GM12878 (cell line): ENCODE results near the gene SH2D3A. TPM values are rescaled to one million over a fixed set of nuclear protein-coding genes. Genes with fewer than 3 reads are reported as not detected.

Experiments used
- ATF7 ChIP-seq: fragments of 450-650 bp; IDR thresholded peaks from 2 replicates; pipeline ENCODE4 v1.6.1; 2016; ENCODE audit warnings: low read depth, mild to moderate bottlenecking
- CREB1 ChIP-seq: IDR thresholded peaks from 2 replicates; pipeline ENCODE4 v1.6.1; 2012; ENCODE audit warnings: low read depth, mild to moderate bottlenecking, inconsistent platforms
- CREM ChIP-seq: IDR thresholded peaks from 2 replicates; pipeline ENCODE4 v1.6.1; 2014; ENCODE audit warnings: antibody characterized with exemption, low read depth
- EP300 ChIP-seq, 2 experiments: fragments of 150-350 bp in 1 of 2; IDR thresholded peaks; 2 replicates each; pipeline ENCODE4 v1.6.1; 2011 to 2012; ENCODE audit warnings: low read depth in 2 of 2, low read length in 2 of 2, borderline replicate concordance in 1 of 2, improper control_type of control experiment in 1 of 2, inconsistent platforms in 1 of 2; ENCODE audit not compliant: control insufficient read depth in 1 of 2
- ETV6 ChIP-seq, 2 experiments: fragments of 450-650 bp in 1 of 2; IDR thresholded peaks in 1 of 2; conservative IDR thresholded peaks in 1 of 2; 2 replicates each; pipeline ENCODE4 v1.6.1; 2014; ENCODE audit warnings: antibody characterized with exemption in 1 of 2, borderline replicate concordance in 1 of 2, low read depth in 1 of 2, mild to moderate bottlenecking in 1 of 2, moderate library complexity in 1 of 2
- GABPA ChIP-seq: IDR thresholded peaks from 2 replicates; pipeline ENCODE4 v1.6.1; 2014; ENCODE audit warnings: antibody characterized with exemption, low read depth, mild to moderate bottlenecking, inconsistent platforms
- KLF5 ChIP-seq: fragments of 450-650 bp; IDR thresholded peaks from 2 replicates; pipeline ENCODE4 v1.6.1; 2014; ENCODE audit warnings: mild to moderate bottlenecking; ENCODE audit not compliant: partially characterized antibody
- LARP7 ChIP-seq: fragments of 450-650 bp; IDR thresholded peaks from 2 replicates; pipeline ENCODE4 v1.6.1; 2017; ENCODE audit warnings: mild to moderate bottlenecking
- MTA3 ChIP-seq: IDR thresholded peaks from 2 replicates; pipeline ENCODE4 v1.6.1; 2012; ENCODE audit warnings: low read length, inconsistent platforms, borderline replicate concordance
- POU2F2 ChIP-seq: IDR thresholded peaks from 3 replicates; pipeline ENCODE4 v1.6.1; 2011; ENCODE audit warnings: low read depth, mild to moderate bottlenecking, low read length, borderline replicate concordance
- RAD51 ChIP-seq: fragments of 450-650 bp; IDR thresholded peaks from 2 replicates; pipeline ENCODE4 v1.6.1; 2016; ENCODE audit warnings: moderate library complexity, mild to moderate bottlenecking, inconsistent platforms
- SPI1 ChIP-seq: IDR thresholded peaks from 2 replicates; pipeline ENCODE4 v1.6.1; 2011; ENCODE audit warnings: low read depth, mild to moderate bottlenecking, low read length, moderate library complexity, borderline replicate concordance; ENCODE audit not compliant: insufficient read depth
- STAT1 ChIP-seq: fragments of 450-650 bp; conservative IDR thresholded peaks from 2 replicates; pipeline ENCODE4 v1.6.1; 2014; ENCODE audit warnings: antibody characterized with exemption, mild to moderate bottlenecking
- TCF12 ChIP-seq: IDR thresholded peaks from 2 replicates; pipeline ENCODE4 v1.6.1; 2011; ENCODE audit warnings: low read depth, mild to moderate bottlenecking, low read length
- ZNF207 ChIP-seq: fragments of 450-650 bp; IDR thresholded peaks from 2 replicates; pipeline ENCODE4 v1.6.1; 2014; ENCODE audit warnings: antibody characterized with exemption, mild to moderate bottlenecking, borderline replicate concordance
- polyA plus RNA-seq, 11 experiments: library from polyadenylated mRNA; depleted of rRNA in 4 of 11; unstranded in 6 of 11; stranded (reverse) in 5 of 11; fragments of >200 nt; fragmentation: Nextera tagmentation in 4 of 11; fragmentation: Illumina TruSeq in 1 of 11; extraction: Ambion mirVana in 4 of 11; extraction: Trizol in 1 of 11; gene quantifications; 1 replicate in 1 of 11; 2 replicates in 10 of 11; pipeline versions ENCODE4 v1.2.1 to v1.2.3, GENCODE V29; 2011 to 2016; ENCODE audit warnings: inconsistent platforms in 2 of 11, missing spikeins in 2 of 11, low read depth in 1 of 11
- total RNA-seq, 4 experiments: library from RNA; depleted of rRNA in 3 of 4; stranded (reverse); fragments of >200 nt in 3 of 4; fragmentation: Illumina TruSeq in 1 of 4; extraction: Trizol in 1 of 4; gene quantifications; 2 replicates each; pipeline versions ENCODE4 v1.2.1 to v1.2.3, GENCODE V29; 2013 to 2021
- TF ChIP-seq, protein P1 (sequence below): IDR thresholded peaks from 2 replicates; pipeline ENCODE4 v1.6.1; 2012; ENCODE audit warnings: improper control_type of control experiment, low read depth, low read length; ENCODE audit not compliant: insufficient replicate concordance
- TF ChIP-seq, protein P2 (sequence below): fragments of 450-650 bp; IDR thresholded peaks from 2 replicates; pipeline ENCODE4 v1.6.1; 2017; ENCODE audit warnings: mild to moderate bottlenecking, moderate library complexity

The SH2D3A gene
- total and polyA plus RNA-seq, 10 of the 15 experiments (the other 5 are each of a cell fraction or from before 2014, with no cell fraction given), result 0.77 to 24.4 (median 9.5) TPM

DNA sequence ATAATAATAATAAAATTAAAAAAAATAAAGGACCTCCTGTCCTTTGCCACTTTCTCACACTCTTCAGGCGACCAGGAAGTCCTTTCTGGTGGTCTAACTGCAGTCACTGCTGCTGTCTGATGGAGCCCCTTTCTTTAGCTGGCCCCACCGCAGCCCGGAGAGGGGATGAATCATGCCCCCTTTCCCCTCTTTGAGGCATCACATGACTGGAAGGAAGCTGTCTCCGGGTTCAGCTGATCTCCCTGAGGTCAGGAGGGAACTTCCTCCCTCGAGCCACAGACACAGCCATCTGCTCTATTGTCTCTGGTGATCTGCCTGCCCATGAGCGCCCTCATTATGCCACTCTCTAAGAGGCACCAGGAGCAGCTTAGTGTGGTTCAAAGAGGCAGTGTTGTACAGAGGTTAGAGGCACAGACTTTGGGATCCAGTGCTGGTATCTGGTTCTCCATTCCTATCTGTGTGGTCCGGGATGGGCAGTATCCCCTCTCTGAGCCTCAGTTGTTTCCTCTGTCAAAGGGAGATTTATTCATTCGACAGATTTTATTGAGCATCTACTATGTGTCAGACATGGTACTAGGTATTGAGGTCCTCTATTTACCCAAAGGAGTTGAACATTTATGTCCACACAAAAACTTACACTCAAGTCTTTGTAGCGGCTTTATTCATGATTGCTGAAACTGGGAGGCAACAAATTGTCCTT lies 35.3 kb upstream of the SH2D3A start (continued):
- TF ChIP-seq LARP7 (0 out of 2 replicates have a peak, but pooled peaks have one; percentile 23), STAT1 (no peak), RAD51 (peak; percentile 87), CREB1 (peak; percentile 41; the same call in 1 of the 2 replicates), MTA3 (peak; percentile 75; the same call in 1 of the 2 replicates), ZNF207 (no peak), ATF7 (peak; percentile 12; the same call in 1 of the 2 replicates), ETV6 (conservative IDR thresholded peaks at IDR 0.05 in 1 of 2, IDR thresholded peaks at IDR 0.05 in 1 of 2; ENCODE audit: borderline replicate concordance in 1 of 2, low read depth in 1 of 2) (peak in 1 of 2 experiments; percentile 57; a peak in 1 of 4 replicates), POU2F2 (peak; percentile 69; the same call in 1 of the 3 replicates), GABPA (peak; percentile 28; the same call in 1 of the 2 replicates), CREM (peak; percentile 15; the same call in 1 of the 2 replicates), KLF5 (no peak), TCF12 (peak; percentile 61; the same call in 1 of the 2 replicates), SPI1 (peak; percentile 80), EP300 (IDR thresholded peaks at IDR 0.05; ENCODE audit: borderline replicate concordance in 1 of 2, control insufficient read depth in 1 of 2, low read depth in 2 of 2, low read length in 2 of 2) (no peak)
- TF ChIP-seq, protein P1, sequence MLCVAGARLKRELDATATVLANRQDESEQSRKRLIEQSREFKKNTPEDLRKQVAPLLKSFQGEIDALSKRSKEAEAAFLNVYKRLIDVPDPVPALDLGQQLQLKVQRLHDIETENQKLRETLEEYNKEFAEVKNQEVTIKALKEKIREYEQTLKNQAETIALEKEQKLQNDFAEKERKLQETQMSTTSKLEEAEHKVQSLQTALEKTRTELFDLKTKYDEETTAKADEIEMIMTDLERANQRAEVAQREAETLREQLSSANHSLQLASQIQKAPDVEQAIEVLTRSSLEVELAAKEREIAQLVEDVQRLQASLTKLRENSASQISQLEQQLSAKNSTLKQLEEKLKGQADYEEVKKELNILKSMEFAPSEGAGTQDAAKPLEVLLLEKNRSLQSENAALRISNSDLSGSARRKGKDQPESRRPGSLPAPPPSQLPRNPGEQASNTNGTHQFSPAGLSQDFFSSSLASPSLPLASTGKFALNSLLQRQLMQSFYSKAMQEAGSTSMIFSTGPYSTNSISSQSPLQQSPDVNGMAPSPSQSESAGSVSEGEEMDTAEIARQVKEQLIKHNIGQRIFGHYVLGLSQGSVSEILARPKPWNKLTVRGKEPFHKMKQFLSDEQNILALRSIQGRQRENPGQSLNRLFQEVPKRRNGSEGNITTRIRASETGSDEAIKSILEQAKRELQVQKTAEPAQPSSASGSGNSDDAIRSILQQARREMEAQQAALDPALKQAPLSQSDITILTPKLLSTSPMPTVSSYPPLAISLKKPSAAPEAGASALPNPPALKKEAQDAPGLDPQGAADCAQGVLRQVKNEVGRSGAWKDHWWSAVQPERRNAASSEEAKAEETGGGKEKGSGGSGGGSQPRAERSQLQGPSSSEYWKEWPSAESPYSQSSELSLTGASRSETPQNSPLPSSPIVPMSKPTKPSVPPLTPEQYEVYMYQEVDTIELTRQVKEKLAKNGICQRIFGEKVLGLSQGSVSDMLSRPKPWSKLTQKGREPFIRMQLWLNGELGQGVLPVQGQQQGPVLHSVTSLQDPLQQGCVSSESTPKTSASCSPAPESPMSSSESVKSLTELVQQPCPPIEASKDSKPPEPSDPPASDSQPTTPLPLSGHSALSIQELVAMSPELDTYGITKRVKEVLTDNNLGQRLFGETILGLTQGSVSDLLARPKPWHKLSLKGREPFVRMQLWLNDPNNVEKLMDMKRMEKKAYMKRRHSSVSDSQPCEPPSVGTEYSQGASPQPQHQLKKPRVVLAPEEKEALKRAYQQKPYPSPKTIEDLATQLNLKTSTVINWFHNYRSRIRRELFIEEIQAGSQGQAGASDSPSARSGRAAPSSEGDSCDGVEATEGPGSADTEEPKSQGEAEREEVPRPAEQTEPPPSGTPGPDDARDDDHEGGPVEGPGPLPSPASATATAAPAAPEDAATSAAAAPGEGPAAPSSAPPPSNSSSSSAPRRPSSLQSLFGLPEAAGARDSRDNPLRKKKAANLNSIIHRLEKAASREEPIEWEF, result no peak
- TF ChIP-seq, protein P2, sequence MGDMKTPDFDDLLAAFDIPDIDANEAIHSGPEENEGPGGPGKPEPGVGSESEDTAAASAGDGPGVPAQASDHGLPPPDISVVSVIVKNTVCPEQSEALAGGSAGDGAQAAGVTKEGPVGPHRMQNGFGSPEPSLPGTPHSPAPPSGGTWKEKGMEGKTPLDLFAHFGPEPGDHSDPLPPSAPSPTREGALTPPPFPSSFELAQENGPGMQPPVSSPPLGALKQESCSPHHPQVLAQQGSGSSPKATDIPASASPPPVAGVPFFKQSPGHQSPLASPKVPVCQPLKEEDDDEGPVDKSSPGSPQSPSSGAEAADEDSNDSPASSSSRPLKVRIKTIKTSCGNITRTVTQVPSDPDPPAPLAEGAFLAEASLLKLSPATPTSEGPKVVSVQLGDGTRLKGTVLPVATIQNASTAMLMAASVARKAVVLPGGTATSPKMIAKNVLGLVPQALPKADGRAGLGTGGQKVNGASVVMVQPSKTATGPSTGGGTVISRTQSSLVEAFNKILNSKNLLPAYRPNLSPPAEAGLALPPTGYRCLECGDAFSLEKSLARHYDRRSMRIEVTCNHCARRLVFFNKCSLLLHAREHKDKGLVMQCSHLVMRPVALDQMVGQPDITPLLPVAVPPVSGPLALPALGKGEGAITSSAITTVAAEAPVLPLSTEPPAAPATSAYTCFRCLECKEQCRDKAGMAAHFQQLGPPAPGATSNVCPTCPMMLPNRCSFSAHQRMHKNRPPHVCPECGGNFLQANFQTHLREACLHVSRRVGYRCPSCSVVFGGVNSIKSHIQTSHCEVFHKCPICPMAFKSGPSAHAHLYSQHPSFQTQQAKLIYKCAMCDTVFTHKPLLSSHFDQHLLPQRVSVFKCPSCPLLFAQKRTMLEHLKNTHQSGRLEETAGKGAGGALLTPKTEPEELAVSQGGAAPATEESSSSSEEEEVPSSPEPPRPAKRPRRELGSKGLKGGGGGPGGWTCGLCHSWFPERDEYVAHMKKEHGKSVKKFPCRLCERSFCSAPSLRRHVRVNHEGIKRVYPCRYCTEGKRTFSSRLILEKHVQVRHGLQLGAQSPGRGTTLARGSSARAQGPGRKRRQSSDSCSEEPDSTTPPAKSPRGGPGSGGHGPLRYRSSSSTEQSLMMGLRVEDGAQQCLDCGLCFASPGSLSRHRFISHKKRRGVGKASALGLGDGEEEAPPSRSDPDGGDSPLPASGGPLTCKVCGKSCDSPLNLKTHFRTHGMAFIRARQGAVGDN, result peak; percentile 25; the same call in 1 of the 2 replicates
